Heart left ventricle (tissue), 13 donors: ENCODE results near the gene GYPA.
"Not testable (repeated sequence)": the region's sequence is repeated elsewhere in the genome, so short reads cannot be mapped to it uniquely, and the experiment has no call there.

Experiments used
- CTCF ChIP-seq, 12 donors: fragments of 200-600 bp; sonication (generic) in 4 of 12; IDR thresholded peaks; one replicate each; pipeline versions ENCODE4 v1.5.0 to v1.8.0; 2018 to 2022; ENCODE audit warnings: antibody characterized with exemption in 12 of 12, mild to moderate bottlenecking in 5 of 12
- POLR2A ChIP-seq, 2 donors: fragments of 450-650 bp; IDR thresholded peaks; one replicate each; pipeline ENCODE4 v1.6.1; 2017; ENCODE audit warnings: antibody characterized with exemption in 2 of 2, mild to moderate bottlenecking in 2 of 2, moderate library complexity in 2 of 2
- donor health status: ischemic (EF 13 %, LVEDD 7.1; RV severe dilation, severe dysfunction).
- donor health status: DM: no; HTN: yes; CAD: no.
- donor health status: DM: no; HTN: no; CAD: no.
- donor health status: ischemic (EF 25% LVEDD 6.9; RV normal size, moderate dysfunction).
- donor health status: ischemic (EF 25% LVEDD 5.7; RV mildly dilated, moderate dysfunction).
- donor health status: ischemic (EF 35%, LVEDD 5.7; RV mildly dilated, moderate dysfunction).
- donor health status: nonischemic (EF 11% LVEDD 7.7; RV severe dilation, severe dysfunction).
- donor health status: DM: yes; HTN: yes; CAD: no.
- donor health status: PGD.
- donor health status: ischemic (EF 29% LVEDD 5.4; RV normal size, mild dysfunction).
- donor health status: nonischemic (EF 23%, LVEDD 6.1; RV moderate dilation, normal function).

GRCh38 chr4:144097776-144098175 is 42.7 kb downstream of the GYPA start:
- TF ChIP-seq POLR2A, CTCF (IDR thresholded peaks at IDR 0.05): not testable (repeated sequence)
